GM12878 (cell line): ENCODE results near the gene PLXNC1. TPM values are rescaled to one million over a fixed set of nuclear protein-coding genes. Genes with fewer than 3 reads are reported as not detected.

Experiments
- ATAC-seq: fragments of 200-7000 bp; cut with Tn5 transposase; 3 replicates; pipeline ENCODE4 v1.9.1; 2020; ENCODE audit warnings: mild to moderate bottlenecking, moderate library complexity
- BruUV-seq: library from RNA; stranded (reverse); fragments of 400-500 nt; replicated peaks from 2 replicates; lab custom pipeline; 2021; lab: Mats Ljungman, UMichigan
- CTCF ChIA-PET: fragments of 300-600 bp; sonication (Branson Sonifier 250); formaldehyde crosslinking; extraction: SDS; loops from one replicate; lab custom pipeline; 2021; ENCODE audit warnings: inconsistent platforms; lab: Yijun Ruan, JAX
- POLR2A ChIA-PET: fragments of 350-600 bp; formaldehyde crosslinking; extraction: SDS; loops from one replicate; lab custom pipeline; 2021; ENCODE audit warnings: inconsistent platforms; lab: Charles Lee
- RAD21 ChIA-PET: fragments of 300-600 bp; sonication (Branson Sonifier 250); formaldehyde crosslinking; loops from one replicate; lab custom pipeline; 2023; ENCODE audit warnings: antibody characterized with exemption; ENCODE audit not compliant: unreplicated experiment; lab: Charles Lee
- SMC1A ChIA-PET: fragments of 300-600 bp; sonication (Branson Sonifier 250); formaldehyde crosslinking; loops from one replicate; lab custom pipeline; 2023; ENCODE audit not compliant: unreplicated experiment, uncharacterized antibody; lab: Charles Lee
- DNase-seq: peaks from one replicate; pipeline ENCODE4 v3.0.0-alpha.2; 2011; ENCODE audit warnings: low read depth, low spot score
- FAIRE-seq: peaks from 3 replicates; lab custom pipeline; 2011; peaks lifted over from hg19 to GRCh38; lab: Jason Lieb, UNC
- H2AFZ ChIP-seq: 2 replicates; pipeline ENCODE4 v1.6.0; 2011; ENCODE audit warnings: low read depth, low read length, control low read depth; ENCODE audit not compliant: control insufficient read depth
- H3K27ac ChIP-seq: 2 replicates; pipeline ENCODE4 v1.5.1; 2011; ENCODE audit warnings: control low read depth; ENCODE audit not compliant: control insufficient read depth, insufficient read depth
- H3K27me3 ChIP-seq, 2 experiments: replicated peaks in 1 of 2; 2 replicates each; pipeline versions ENCODE4 v1.6.0 to v1.6.1; 2011; ENCODE audit warnings: low read length in 1 of 2; ENCODE audit not compliant: control insufficient read depth in 2 of 2, insufficient read depth in 2 of 2
- H3K36me3 ChIP-seq, 2 experiments: 2 replicates each; pipeline ENCODE4 v1.5.1; 2011; ENCODE audit warnings: low read length in 1 of 2; ENCODE audit not compliant: control insufficient read depth in 2 of 2, insufficient read depth in 2 of 2
- H3K4me1 ChIP-seq: 2 replicates; pipeline ENCODE4 v1.6.1; 2011; ENCODE audit warnings: mild to moderate bottlenecking, low read length, moderate library complexity, mixed read lengths; ENCODE audit not compliant: control insufficient read depth, insufficient read depth
- H3K4me2 ChIP-seq: 2 replicates; pipeline ENCODE4 v1.6.0; 2011; ENCODE audit warnings: control low read depth; ENCODE audit not compliant: control insufficient read depth, insufficient read depth
- H3K4me3 ChIP-seq: fragments of 200-600 bp; sonication (generic); 2 replicates; pipeline ENCODE4 v1.5.1; 2016
- H3K79me2 ChIP-seq: 2 replicates; pipeline ENCODE4 v1.6.0; 2011; ENCODE audit warnings: low read length; ENCODE audit not compliant: control insufficient read depth, insufficient read depth
- H3K9ac ChIP-seq: 2 replicates; pipeline ENCODE4 v1.8.0; 2011; ENCODE audit warnings: low read length, control low read depth, mixed read lengths; ENCODE audit not compliant: control insufficient read depth, insufficient read depth
- H3K9me3 ChIP-seq: replicated peaks from 3 replicates; pipeline ENCODE4 v1.5.1; 2011; ENCODE audit warnings: mild to moderate bottlenecking, low read length; ENCODE audit not compliant: control insufficient read depth, insufficient read depth
- H4K20me1 ChIP-seq: 2 replicates; pipeline ENCODE4 v1.6.0; 2011; ENCODE audit not compliant: control insufficient read depth, insufficient read depth
- BACH1 ChIP-seq: fragments of 450-650 bp; IDR thresholded peaks from 2 replicates; pipeline ENCODE4 v1.6.1; 2017; ENCODE audit warnings: mild to moderate bottlenecking, borderline replicate concordance
- BHLHE40 ChIP-seq, 2 experiments: fragments of 450-650 bp in 1 of 2; IDR thresholded peaks; 2 replicates each; pipeline ENCODE4 v1.6.1; 2011 to 2017; ENCODE audit warnings: low read depth in 2 of 2, borderline replicate concordance in 1 of 2, improper control_type of control experiment in 1 of 2, low read length in 1 of 2, mild to moderate bottlenecking in 1 of 2
- CEBPB ChIP-seq, 2 experiments: fragments of 150-350 bp in 1 of 2; IDR thresholded peaks; 2 replicates each; pipeline ENCODE4 v1.6.1; 2012 to 2014; ENCODE audit warnings: low read depth in 2 of 2, low read length in 2 of 2, borderline replicate concordance in 1 of 2, inconsistent platforms in 1 of 2
- CHD1 ChIP-seq: IDR thresholded peaks from 2 replicates; pipeline ENCODE4 v1.6.1; 2012; ENCODE audit warnings: low read depth, low read length, improper control_type of control experiment
- CTCF ChIP-seq, 3 experiments: IDR thresholded peaks in 2 of 3; conservative IDR thresholded peaks in 1 of 3; 2 replicates each; pipeline ENCODE4 v1.5.1; 2011; ENCODE audit warnings: low read depth in 3 of 3, low read length in 3 of 3, mild to moderate bottlenecking in 3 of 3, control low read depth in 2 of 3, moderate library complexity in 2 of 3, inconsistent platforms in 1 of 3, mixed read lengths in 1 of 3; ENCODE audit not compliant: control insufficient read depth in 2 of 3, insufficient read depth in 1 of 3; ENCODE audit errors: extremely low read depth in 1 of 3
- EED ChIP-seq: sonication (generic); IDR thresholded peaks from 2 replicates; pipeline ENCODE4 v1.6.1; 2016; ENCODE audit warnings: antibody characterized with exemption, low read depth
- FOS ChIP-seq: IDR thresholded peaks from 3 replicates; pipeline ENCODE4 v1.6.1; 2011; ENCODE audit warnings: borderline replicate concordance; ENCODE audit not compliant: insufficient read length; ENCODE audit errors: extremely low read depth
- GATAD2B ChIP-seq: fragments of 450-650 bp; conservative IDR thresholded peaks from 2 replicates; pipeline ENCODE4 v1.6.1; 2017; ENCODE audit warnings: low read depth, mild to moderate bottlenecking, moderate library complexity
- JUND ChIP-seq: IDR thresholded peaks from 2 replicates; pipeline ENCODE4 v1.6.1; 2012; ENCODE audit warnings: low read depth, mild to moderate bottlenecking, low read length, improper control_type of control experiment, moderate library complexity
- KDM1A ChIP-seq: fragments of 200-600 bp; sonication (generic); IDR thresholded peaks from 2 replicates; pipeline ENCODE4 v1.6.1; 2016; ENCODE audit warnings: borderline replicate concordance
- MAX ChIP-seq: IDR thresholded peaks from 2 replicates; pipeline ENCODE4 v1.6.1; 2012; ENCODE audit warnings: low read depth, low read length, improper control_type of control experiment
- NR2F1 ChIP-seq: fragments of 450-650 bp; conservative IDR thresholded peaks from 2 replicates; pipeline ENCODE4 v1.6.1; 2017; ENCODE audit warnings: mild to moderate bottlenecking
- PAX5 ChIP-seq: IDR thresholded peaks from 2 replicates; pipeline ENCODE4 v1.6.1; 2011; ENCODE audit warnings: low read depth, low read length, borderline replicate concordance
- SIX5 ChIP-seq: IDR thresholded peaks from 2 replicates; pipeline ENCODE4 v1.6.1; 2011; ENCODE audit warnings: mild to moderate bottlenecking, low read depth, low read length, moderate library complexity; ENCODE audit not compliant: severe bottlenecking
- WGBS: methylation state at CpG from one replicate; pipeline ENCODE4 v1.1.6; 2016; ENCODE audit warnings: low lambda C conversion rate; ENCODE audit not compliant: insufficient replicate concordance, insufficient coverage; ENCODE audit errors: missing lambda C conversion rate; 5-methylcytosine and 5-hydroxymethylcytosine counted together
- in situ Hi-C: fragments of 300-500 bp; cut with MboI; formaldehyde crosslinking; loops from 9 replicates; pipeline ENCODE4 v1.14.3; 2018; ENCODE audit warnings: mixed read lengths
- intact Hi-C: fragments of 100-400 bp; cut with micrococcal nuclease; formaldehyde crosslinking; loops from one replicate; pipeline ENCODE4 v1.14.2; 2022; ENCODE audit not compliant: unreplicated experiment
- polyA plus RNA-seq, 11 experiments: library from polyadenylated mRNA; depleted of rRNA in 4 of 11; unstranded in 6 of 11; stranded (reverse) in 5 of 11; fragments of >200 nt; fragmentation: Nextera tagmentation in 4 of 11; fragmentation: Illumina TruSeq in 1 of 11; extraction: Ambion mirVana in 4 of 11; extraction: Trizol in 1 of 11; gene quantifications; 1 replicate in 1 of 11; 2 replicates in 10 of 11; pipeline versions ENCODE4 v1.2.1 to v1.2.3, GENCODE V29; 2011 to 2016; ENCODE audit warnings: inconsistent platforms in 2 of 11, missing spikeins in 2 of 11, low read depth in 1 of 11
- total RNA-seq, 4 experiments: library from RNA; depleted of rRNA in 3 of 4; stranded (reverse); fragments of >200 nt in 3 of 4; fragmentation: Illumina TruSeq in 1 of 4; extraction: Trizol in 1 of 4; gene quantifications; 2 replicates each; pipeline versions ENCODE4 v1.2.1 to v1.2.3, GENCODE V29; 2013 to 2021
- TF ChIP-seq, protein P1 (sequence below): fragments of 450-650 bp; conservative IDR thresholded peaks from 2 replicates; pipeline ENCODE4 v1.6.1; 2017; ENCODE audit warnings: mild to moderate bottlenecking, moderate library complexity
- TF ChIP-seq, protein P2 (sequence below): fragments of 450-650 bp; IDR thresholded peaks from 2 replicates; pipeline ENCODE4 v1.6.1; 2018; ENCODE audit warnings: borderline replicate concordance, mild to moderate bottlenecking; ENCODE audit not compliant: partially characterized antibody

PLXNC1 gene
- total and polyA plus RNA-seq, 10 of the 15 experiments (the other 5 are each of a cell fraction or from before 2014, with no cell fraction given): 5.2 to 41.2 (median 24.6) TPM

- Histone ChIP-seq H3K4me1 (no peaks in the 10 kb centered on the region), H3K27ac (no peak overlapping the region), H3K27me3 (no peaks in the 10 kb centered on the region), H4K20me1 (no peaks in the 10 kb centered on the region), H3K4me2 (no peak overlapping the region), H2AFZ (no peak overlapping the region), H3K4me3 (no peak overlapping the region), H3K36me3 (peaks cover 5 to 7% of the 10 kb centered on the region in 2 experiments; a peak in 3 of 4 replicates), H3K79me2 (peaks cover 19% of the 10 kb centered on the region), H3K9ac (no peak overlapping the region), H3K9me3 (no peaks in the 10 kb centered on the region; the same call in 2 of the 3 replicates)
- CTCF ChIA-PET: interaction anchor here (0.9 to 2.1 kb wide), 3 partner anchors 14 to 105 kb away, joined by 4 to 7 read pairs (median 6); no protein-coding TSS in a partner anchor
- no TSS peak for BruUV-seq
- in situ Hi-C loops (no loop called here), intact Hi-C loops (no loop called here)
- RAD21 ChIA-PET: interaction anchor here (1.0 to 1.2 kb wide), 3 partner anchors 8 to 43 kb away, joined by 3 to 9 read pairs (median 3); no protein-coding TSS in a partner anchor
- SMC1A ChIA-PET: interaction anchor here (0.7 to 21.2 kb wide), 7 partner anchors 8 to 264 kb away, joined by 3 to 367 read pairs (median 5); partner anchors contain the start of gene PLXNC1
- POLR2A ChIA-PET: interaction anchor here (0.6 to 1.0 kb wide), 2 partner anchors 8 to 10 kb away, joined by 3 to 4 read pairs; no protein-coding TSS in a partner anchor
- ATAC-seq: no peak
- DNase-seq: no peak
- no peak for FAIRE-seq
- 82% methylated on average over 6 of the region's 6 CpGs for WGBS
- TF ChIP-seq KDM1A: no peak
- TF ChIP-seq MAX: no peak
- no peak for TF ChIP-seq SIX5
- no peak for TF ChIP-seq JUND
- TF ChIP-seq NR2F1: no peak
- TF ChIP-seq CTCF (IDR thresholded peaks at IDR 0.05 in 2 of 3, conservative IDR thresholded peaks at IDR 0.05 in 1 of 3; ENCODE audit: control insufficient read depth in 2 of 3, extremely low read depth in 1 of 3, insufficient read depth in 1 of 3, low read depth in 3 of 3, low read length in 3 of 3): no peak
- TF ChIP-seq, protein P1, sequence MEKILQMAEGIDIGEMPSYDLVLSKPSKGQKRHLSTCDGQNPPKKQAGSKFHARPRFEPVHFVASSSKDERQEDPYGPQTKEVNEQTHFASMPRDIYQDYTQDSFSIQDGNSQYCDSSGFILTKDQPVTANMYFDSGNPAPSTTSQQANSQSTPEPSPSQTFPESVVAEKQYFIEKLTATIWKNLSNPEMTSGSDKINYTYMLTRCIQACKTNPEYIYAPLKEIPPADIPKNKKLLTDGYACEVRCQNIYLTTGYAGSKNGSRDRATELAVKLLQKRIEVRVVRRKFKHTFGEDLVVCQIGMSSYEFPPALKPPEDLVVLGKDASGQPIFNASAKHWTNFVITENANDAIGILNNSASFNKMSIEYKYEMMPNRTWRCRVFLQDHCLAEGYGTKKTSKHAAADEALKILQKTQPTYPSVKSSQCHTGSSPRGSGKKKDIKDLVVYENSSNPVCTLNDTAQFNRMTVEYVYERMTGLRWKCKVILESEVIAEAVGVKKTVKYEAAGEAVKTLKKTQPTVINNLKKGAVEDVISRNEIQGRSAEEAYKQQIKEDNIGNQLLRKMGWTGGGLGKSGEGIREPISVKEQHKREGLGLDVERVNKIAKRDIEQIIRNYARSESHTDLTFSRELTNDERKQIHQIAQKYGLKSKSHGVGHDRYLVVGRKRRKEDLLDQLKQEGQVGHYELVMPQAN: no peak
- no peak for TF ChIP-seq EED
- TF ChIP-seq FOS: no peak
- TF ChIP-seq CEBPB (IDR thresholded peaks at IDR 0.05; ENCODE audit: borderline replicate concordance in 1 of 2, low read depth in 2 of 2, low read length in 2 of 2): no peak
- no peak for TF ChIP-seq BHLHE40 (IDR thresholded peaks at IDR 0.05; ENCODE audit: borderline replicate concordance in 1 of 2, low read depth in 2 of 2, low read length in 1 of 2)
- TF ChIP-seq, protein P2, sequence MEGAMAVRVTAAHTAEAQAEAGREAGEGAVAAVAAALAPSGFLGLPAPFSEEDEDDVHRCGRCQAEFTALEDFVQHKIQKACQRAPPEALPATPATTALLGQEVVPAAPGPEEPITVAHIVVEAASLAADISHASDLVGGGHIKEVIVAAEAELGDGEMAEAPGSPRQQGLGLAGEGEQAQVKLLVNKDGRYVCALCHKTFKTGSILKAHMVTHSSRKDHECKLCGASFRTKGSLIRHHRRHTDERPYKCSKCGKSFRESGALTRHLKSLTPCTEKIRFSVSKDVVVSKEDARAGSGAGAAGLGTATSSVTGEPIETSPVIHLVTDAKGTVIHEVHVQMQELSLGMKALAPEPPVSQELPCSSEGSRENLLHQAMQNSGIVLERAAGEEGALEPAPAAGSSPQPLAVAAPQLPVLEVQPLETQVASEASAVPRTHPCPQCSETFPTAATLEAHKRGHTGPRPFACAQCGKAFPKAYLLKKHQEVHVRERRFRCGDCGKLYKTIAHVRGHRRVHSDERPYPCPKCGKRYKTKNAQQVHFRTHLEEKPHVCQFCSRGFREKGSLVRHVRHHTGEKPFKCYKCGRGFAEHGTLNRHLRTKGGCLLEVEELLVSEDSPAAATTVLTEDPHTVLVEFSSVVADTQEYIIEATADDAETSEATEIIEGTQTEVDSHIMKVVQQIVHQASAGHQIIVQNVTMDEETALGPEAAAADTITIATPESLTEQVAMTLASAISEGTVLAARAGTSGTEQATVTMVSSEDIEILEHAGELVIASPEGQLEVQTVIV: no peak
- no peak for TF ChIP-seq CHD1
- no peak for TF ChIP-seq PAX5
- no peak for TF ChIP-seq GATAD2B
- TF ChIP-seq BACH1: no peak
These were observed 17.4 kb downstream of the PLXNC1 start for GRCh38 chr12:94165670-94166364.
